Measurements from ENCODE around the gene IL36A.
A peak's percentile ranks its signal among the peaks of the same experiment; 100 is the strongest.

IL36A gene

DNA sequence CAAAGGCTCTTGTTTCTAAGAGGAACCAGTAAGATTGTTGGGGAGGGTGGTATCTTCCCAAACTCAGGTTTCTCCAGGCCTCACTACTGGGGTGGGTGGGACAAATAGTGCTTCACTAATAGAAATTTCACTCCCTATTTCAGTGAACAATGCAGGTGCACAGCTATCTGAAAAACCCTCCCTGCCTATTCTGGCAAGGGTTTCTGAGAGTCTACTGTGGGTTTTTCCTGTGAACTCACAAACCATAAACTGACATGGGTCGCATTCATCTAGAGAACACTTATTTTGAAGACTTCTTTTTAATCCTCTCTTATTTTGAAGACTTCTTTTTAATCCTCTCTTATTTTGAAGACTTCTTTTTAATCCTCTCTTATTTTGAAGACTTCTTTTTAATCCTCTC lies 4.4 kb downstream of the IL36A start:
- DNase-seq = no peak

DNA sequence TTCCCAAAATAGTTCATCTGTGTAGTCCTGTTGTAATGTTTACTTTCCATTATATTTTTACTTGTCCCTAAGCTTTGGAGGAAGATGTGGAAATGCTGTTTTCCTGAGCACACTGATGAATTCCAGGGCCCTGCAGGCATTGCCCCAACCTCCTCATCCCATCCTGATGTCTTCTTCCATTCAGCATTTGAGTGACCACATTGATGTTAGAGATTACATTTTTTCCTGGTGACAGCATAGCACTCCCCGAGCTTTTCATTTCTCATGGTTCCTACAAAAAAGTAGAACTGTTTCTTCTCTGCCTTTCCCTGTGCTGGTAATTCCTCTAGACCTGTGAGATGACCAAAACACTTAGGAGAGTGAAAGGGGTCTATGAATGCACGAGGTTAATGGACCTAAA lies 4.8 kb downstream of the IL36A start:
- DNase-seq = peak; percentile 22

DNA sequence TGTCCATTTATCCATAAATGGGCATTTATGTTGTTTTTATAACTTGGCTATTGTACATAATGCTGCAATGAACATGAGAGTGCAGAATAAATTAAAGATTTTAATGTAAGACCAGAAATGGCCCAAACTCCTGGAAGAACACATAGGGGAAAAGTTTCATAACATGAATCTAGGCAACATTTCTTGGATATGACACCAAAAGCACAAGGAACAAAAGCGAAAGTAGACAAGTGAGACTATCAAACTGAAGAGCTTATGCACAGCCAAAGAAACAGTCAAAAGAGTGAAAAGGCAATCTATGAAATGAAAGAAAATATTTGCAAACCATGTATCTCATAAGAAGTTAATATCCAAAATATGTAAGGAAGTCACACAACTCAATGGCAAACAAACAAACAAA lies 5.8 kb downstream of the IL36A start:
- no peak for DNase-seq

DNA sequence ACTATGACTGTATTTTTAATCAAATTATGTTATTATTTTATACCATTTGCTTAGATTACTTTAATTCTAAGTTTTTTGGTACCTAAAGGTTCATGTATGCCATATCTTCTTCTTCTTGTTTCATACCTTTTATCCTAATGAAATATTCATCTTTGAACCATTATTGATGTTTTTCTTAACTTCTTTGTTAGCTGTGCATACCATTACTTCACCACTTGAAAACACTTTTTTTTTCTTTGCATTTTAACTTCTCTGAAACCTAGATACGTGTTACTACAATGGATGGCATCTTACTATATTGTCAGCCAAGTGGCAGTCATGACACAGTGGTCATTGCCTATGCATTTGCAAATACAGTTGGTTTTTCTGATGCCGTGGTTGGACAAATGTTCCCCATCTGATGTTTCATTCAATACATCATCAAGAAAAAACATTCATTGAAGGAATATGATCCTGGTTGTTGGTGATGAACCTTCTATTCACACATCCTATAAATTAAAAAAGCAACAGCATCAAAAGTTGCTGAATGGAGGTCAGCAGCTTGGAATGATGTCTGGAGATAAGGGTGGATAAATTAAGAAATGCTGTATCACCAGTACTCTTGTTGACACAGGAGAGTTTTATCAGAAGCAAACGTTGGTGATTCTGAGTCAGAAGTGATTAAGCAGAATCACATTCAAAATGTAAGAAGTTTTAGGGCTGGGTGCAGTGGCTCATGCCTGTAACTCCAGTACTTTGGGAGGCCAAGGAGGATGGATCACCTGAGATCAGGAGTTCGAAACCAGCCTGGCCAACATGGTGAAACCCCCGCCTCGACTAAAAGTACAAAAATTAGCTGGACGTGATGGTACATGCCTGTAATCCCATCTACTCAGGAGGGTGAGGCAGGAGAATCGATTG lies 7.4 kb downstream of the IL36A start:
- peak; percentile 39 for DNase-seq

DNA sequence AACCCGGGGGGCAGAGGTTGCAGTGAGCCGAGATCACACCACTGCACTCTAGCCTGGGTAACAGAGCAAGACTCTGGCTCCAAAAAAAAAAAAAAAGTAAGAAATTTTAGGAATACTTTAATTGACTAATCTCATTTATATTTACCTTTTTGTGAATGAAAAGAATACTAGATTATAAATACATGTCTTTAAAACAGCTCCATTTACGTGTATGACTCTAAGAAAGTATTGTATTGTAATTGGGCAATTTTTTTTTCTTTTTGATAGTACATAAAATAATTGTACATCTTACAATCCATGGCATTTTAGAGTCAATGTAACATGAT lies 8.0 kb downstream of the IL36A start:
- no peak for DNase-seq

DNA sequence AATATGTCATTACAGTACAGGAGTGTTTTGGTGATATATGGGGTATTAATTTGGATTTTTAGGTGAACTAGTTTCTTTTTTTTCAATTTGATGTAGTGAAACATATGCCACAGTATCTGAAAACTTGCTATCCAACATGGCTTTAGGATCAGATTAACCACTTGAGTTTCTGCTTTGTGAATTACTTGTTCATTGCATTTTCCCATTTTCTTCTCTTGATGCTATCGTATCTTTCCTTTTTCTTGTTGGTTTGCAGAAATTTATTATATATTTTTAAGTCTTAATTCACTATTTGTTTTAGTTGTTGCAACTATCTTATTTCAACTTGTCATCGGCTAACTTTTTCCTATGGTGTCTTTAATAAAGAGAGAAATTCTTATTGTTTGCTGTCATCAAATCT lies 8.8 kb downstream of the IL36A start:
- no peak for DNase-seq

DNA sequence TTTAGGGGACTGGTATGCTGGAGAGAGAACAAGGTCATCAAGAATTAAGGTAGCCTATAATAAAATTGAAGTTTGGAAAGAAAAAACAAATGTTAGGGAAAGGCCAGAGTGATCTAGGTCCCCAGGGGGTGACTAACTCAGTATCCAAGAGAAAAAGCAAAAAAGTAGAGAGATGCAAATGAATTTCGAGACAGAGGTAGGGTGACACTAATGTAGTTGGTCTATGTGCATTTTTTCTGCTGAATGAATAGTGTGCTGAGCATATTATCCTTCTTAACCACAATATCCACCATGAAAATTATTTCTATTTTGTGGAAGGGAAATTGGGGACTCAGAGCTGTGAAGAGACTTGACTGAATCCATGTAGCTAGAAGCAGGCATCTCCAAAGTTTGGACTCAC lies 9.8 kb downstream of the IL36A start:
- DNase-seq = no peak

DNA sequence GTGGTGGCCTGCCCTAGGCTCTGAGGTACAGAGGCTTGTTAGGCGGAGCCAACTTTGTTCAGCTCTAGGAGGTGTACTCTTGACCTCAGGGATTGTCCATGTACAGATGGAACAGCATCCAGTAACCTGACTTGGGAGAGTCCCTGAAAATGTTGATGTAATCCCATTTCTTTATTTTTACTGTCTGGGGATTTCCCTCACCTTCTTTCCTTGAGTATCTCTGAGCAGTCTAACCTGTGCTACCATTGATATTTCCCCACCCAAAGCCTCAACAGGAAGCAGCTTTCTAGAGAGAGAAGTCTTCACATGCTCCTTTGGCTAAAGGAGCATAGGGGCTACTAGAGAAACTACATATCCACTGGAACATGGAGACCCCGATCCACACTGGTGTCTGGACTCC lies 10.4 kb downstream of the IL36A start:
- DNase-seq = no peak

DNA sequence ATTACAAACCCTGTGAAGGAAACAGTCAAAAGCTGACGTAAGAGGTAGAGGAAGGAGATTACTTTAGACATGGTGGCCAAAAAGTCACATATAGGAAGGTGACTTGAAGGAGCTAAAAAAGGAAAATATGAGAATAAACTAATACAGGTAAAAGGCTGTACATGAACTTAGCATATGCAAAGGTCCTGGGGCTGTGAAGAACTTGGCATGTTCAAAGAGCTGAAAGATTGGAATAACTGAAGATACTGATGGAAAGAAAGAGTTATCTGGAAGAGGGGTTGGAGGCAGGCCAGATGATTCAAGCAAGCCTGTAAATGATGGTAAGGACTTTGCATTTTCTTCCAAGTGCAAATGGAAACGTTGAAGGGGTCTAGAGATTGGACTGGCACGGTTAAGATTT lies 13.2 kb downstream of the IL36A start:
- no peak for DNase-seq

DNA sequence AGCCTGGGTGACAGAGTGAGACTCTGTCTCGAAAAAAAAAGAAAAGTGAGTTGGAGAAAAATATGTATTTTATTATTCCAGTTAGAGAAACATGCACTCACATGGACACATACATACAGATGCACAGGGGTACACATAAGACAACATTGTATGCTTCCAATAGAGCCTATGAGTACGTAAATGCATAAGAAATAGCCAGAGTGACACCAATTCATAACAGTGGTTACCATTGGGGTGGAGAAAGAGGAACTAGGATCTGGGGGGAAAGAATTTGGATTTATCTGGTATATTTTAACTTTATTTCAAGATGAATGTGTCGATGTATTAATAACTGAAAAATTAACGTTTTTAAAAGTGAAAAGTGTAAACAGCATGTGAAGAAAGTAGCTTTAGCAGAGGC lies 16.1 kb downstream of the IL36A start:
- DNase-seq = no peak

DNA sequence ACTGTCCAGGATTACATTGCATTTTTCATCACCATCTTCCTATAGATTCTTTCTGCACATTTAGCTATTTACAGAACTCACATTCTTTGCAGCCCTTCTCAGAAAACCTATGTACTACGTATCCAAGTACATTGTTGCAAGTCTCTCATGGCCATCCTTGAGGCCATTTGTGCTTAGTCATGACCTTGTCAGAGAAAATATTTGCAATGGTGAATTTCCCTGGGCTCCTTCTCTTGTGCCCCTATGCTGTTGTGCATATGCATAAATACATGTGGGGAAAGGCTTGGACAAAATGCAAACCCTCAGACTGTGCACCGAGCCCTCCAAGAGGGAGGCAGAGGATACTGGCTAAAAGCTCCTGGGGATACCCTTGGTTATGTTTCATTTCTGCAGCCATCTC lies 19.5 kb downstream of the IL36A start:
- DNase-seq = no peak

DNA sequence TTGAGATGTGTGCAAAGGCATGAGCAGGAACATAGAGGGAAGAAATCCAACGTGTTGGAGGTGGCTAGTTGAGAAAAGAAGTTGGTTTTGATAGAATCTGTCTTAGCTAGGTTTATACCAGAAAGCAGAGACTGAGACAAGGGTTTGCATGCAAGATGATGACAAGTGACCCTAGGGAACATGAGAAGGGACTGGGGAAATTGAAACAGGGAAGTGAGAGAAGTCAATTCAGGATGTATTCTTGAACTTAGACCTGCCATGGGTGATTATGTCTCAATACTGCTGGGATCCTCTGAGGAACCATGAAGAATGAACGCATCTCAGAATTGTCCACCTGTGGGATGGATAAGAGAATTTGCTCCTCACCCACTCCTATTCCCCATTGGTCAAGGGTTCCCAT lies 20.5 kb downstream of the IL36A start:
- no peak for DNase-seq

DNA sequence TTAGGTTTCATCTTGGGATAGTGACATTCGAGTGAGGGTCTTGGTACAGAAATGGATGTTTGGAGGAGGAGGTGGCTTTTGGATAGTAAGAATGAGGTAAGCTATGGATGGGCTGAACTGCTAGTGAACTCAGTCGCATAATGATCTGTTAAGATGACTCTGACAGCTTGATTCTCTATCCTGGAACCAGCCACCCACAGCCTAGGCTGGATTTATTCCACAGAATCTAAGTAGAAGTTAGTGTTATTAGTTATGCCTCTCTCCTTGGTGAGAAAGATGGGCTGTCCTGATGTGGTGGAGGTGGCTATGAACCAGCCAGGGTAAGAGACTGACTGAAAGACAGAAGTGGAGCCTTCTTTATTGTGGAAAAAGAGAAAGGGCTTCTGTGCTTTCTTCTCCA lies 22.4 kb downstream of the IL36A start:
- DNase-seq = no peak

DNA sequence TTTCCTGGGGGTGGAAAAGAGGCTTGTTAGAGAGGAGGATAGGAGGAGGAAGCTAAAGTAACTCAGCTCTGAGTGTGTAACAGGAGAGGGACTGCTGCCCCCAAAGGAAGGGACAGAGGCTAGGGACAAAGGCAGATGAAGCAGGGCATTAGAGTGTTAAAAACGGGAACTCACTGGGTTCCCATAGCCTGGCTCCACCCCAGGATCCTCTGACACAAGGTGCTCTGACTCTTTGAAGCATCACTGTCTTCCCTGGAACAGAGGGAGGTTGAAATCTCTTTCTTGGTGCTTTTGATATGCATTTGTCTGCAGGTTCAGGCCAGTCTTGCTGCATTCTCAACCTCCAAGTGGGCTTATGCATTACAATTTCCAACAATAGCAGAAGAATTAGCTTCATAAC lies 22.9 kb downstream of the IL36A start:
- DNase-seq = no peak

DNA sequence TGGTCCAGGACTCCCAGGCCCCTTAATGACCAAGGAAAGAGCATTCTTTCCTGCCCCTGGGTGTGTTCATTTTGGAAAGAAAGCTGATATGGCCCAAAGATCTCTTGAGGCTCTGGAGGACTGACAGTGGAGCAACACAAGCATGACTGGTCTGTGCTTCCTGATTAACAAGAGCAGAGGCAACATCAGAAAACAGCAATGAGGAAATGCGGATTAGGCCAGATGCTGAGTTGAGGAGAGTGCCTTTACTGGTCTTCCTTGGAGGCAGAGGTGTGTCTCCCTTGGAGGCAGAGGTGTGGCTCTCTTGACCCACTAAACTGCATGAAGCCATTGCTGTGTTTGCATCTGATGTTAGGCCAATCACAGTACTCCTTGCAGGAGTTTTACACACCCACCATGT lies 27.5 kb downstream of the IL36A start:
- no peak for DNase-seq

DNA sequence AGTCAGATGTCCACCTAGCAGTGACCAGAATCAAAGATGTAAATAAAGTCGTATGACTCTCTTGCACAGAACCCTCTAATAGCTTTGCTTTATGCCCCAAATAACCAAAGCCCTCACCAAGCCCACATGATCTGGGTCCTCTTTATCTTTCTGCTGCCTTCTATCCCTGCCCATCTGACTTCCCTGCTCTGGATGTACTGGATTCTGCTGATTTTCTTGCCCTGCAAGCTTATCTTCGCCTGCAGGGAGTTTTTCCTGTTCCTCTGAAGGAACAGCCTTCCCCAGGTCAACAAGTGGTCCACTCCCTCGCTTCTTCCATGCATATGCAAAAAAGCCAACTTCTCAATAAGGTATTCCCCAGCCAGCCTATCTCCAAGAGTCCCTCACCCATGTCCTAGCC lies 28.8 kb downstream of the IL36A start:
- DNase-seq = no peak

DNA sequence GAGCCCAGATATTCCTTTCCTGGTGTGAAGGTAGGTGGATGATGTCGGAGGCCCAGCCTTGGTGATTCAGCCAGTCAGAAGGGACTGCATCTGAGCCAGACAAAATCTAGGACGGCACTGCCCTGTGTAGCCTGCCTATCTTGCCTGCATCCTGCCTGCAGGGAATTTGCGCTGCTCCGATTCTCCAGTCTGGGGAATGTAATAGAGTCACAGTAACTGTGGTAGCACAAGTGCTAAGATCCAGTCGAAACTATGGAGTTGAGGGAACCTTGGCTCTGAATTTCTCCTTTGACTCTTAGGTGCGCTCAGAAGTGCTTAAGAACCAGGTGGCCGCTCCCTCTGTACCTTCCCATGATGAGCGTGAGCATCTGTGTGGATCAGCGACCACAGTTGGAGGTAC lies 31.5 kb downstream of the IL36A start:
- DNase-seq = no peak

DNA sequence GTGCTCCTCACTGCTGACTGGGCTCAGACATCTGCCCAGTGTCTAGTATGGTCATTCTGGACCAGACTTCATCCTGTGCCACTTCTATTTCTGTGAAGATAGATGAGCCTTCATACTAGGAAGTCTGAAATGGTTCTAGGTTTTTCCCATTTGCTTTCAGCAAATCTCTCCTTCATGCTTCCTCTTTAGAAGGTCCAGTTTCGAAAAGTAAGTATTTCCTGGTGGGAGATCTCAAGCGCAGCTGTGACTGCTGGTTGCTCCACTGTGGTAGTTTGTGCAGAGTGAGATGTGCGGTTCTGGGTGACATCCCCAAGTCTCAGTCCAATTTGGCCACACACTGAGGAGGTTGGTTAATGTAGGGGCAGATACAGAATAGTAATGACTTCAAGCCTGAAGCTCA lies 33.0 kb downstream of the IL36A start:
- no peak for DNase-seq

DNA sequence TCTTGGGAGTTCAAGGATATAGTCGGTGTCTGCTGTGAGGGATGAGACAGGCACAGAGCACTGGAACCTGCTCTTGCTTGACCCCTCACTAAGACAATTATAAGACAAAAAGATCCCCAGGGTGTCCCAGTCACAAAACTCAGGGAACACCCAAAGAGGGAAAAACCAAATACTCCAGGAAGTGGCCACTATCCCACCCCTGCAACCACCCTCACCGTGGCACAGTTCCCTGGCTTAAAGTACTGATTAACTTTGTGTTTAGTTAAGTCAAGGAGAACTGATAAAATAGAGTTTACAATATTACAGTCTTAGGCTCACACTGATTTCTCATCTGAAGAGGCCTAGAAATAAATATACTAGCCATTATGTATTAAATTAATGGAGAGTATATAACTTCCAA lies 33.9 kb downstream of the IL36A start:
- DNase-seq = no peak

DNA sequence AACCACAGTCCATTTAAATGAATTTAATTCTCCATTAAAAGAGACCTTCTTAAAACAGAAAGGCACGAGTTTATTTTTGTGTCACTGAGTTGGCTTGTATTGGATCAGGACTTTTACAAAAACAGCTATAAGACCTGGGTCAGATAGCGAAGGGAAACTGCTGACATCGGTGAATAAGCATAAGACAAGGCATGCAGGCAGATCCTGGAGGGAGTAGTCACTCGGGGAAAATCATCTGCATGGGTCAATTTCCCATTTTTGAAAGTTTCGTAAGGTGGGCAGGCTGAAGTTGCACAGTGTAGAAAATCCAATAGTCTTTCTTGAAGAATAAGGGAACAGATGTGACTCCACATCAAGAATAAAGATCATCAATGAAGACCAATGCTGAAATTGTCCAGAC lies 34.5 kb downstream of the IL36A start:
- no peak for DNase-seq

DNA sequence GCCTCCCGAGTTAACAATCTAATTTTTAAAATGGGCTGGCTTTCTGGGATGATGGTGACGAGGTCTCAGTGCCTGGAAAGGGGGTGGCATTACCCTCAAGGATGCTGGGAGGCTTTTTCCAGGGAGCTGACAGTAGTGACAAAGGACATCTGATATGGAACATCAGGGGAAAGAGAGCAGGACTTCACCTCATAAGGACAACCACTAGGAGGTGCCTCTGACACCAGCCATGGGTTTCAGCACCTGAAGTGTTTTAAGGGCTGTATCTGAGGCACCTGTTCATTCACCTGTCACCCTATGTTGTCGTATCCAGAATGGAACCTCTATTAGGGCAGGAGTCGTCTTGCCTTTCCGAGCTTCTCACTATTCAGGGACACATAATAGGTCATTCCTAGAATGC lies 36.6 kb downstream of the IL36A start:
- no peak for DNase-seq

DNA sequence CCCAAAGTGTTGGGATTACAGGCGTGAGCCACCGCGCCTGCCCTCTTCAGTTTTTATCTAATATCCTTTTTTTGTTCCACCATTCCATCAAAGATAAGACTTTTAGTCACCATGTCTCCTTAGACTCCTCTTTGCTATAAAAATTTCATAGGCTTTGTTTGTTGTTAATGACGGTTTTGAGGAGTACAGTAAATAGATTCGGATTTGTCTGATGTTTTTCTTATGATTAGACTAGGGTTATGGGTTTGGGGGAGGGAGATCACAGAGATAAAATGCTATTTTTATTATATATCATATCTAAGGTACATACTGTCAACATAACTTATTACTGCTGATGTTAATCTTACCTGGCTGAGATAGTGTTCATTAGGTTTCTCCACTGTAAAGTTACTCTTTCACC lies 41.2 kb downstream of the IL36A start:
- no peak for DNase-seq

DNA sequence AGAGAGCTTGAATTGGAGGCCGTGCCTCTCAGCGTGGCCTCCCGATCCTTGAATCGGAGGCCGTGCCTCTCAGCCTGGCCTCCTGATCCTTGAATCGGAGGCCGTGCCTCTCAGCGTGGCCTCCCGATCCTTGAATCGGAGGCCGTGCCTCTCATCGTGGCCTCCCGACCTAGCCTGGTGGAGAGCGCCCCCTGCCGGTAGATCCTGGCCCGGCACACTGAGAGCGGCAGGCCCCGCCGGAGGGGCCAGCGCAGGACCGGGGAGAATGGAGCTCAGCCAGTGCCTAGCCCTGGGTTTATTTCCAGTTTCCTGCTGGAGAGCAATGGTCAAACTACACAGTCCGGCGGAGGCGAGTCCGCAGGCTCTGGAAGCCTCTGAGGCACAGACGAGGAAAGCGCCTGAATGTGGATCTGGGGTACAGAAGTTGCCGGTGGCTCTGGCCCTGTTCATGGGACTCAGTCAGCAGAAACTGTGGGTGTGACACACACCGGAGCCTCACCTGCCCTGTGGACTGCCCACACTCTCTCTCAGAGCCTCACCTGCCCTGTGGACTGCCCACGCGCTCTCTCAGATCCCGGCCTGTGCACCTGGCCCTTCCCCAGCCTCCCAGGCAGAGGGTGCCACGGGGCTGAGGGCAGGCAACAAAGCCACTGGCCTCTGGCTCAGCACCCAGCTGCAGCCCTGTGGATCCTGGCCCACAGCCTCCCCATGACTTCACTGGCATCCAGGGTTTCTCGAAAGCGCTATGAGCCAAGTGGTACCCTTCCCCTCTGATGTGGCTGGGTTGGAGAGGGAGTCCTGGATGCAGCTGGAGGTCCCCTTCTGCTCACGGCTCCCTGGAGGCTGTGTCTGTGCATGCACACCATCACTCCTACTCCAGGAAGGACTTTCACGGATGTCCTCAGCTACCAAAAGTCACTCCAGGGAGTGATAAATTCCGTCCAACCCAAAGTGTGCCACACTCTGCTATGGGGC lies 45.9 kb downstream of the IL36A start:
- no peak for DNase-seq

DNA sequence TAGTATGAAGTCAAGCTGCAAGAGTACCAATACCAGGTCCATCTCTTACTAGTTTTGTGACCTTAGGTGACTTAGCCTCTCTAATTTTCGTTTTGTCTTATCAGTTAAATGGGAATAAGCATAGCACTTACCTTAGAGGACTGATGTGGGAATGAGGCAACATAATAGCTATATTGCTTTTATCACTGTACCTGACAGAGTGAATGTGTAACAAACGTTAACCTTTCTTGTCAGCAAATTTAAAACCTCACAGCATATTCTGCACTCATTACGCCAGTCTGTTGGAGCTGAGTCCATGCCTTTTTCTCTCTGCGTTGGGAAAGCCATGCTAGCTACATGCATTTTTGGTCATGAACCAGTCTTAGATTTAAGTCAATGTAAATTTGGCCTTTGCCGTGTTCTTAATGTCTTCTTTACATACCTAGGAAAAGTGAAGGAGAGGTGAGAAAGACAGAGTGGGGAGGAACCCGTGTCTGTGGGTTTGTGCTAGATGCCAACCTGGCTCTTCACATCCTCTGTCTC lies 47.2 kb downstream of the IL36A start, which contains the start of gene IL36B:
Gene IL36B, minus strand, starts transcription at position 472 of the 522 bp plus-strand sequence.
- no peak for DNase-seq
